Smooth muscle cell (in vitro differentiated cells): Measurements from ENCODE around the gene ARPP21. TPM values are rescaled to one million over a fixed set of nuclear protein-coding genes. Genes with fewer than 3 reads are reported as not detected.

Source experiments
- DNase-seq: peaks from one replicate; lab custom pipeline; 2025; ENCODE audit not compliant: unreplicated experiment; lab: John Stamatoyannopoulos, UW
- H2AFZ ChIP-seq: fragments of 200-600 bp; sonication (generic); 2 replicates; pipeline ENCODE4 v1.6.0; 2016; ENCODE audit warnings: antibody characterized with exemption, low read depth, mild to moderate bottlenecking
- H3F3A ChIP-seq: fragments of 200-600 bp; sonication (generic); 2 replicates; pipeline ENCODE4 v1.6.0; 2017; ENCODE audit warnings: antibody characterized with exemption, low read depth
- H3K27ac ChIP-seq: fragments of 200-600 bp; sonication (generic); 2 replicates; pipeline ENCODE4 v1.5.1; 2016; ENCODE audit warnings: low read depth, mild to moderate bottlenecking
- H3K27me3 ChIP-seq: fragments of 200-600 bp; sonication (generic); 2 replicates; pipeline ENCODE4 v1.6.1; 2016; ENCODE audit warnings: low read depth, mild to moderate bottlenecking
- H3K36me3 ChIP-seq: fragments of 200-600 bp; sonication (generic); 2 replicates; pipeline ENCODE4 v1.5.1; 2016; ENCODE audit warnings: low read depth
- H3K4me1 ChIP-seq: fragments of 200-600 bp; sonication (generic); 2 replicates; pipeline ENCODE4 v1.5.1; 2016; ENCODE audit warnings: low read depth
- H3K4me2 ChIP-seq: fragments of 200-600 bp; sonication (generic); 2 replicates; pipeline ENCODE4 v1.6.0; 2016; ENCODE audit warnings: mild to moderate bottlenecking
- H3K4me3 ChIP-seq: fragments of 200-600 bp; sonication (generic); 2 replicates; pipeline ENCODE4 v1.5.1; 2016; ENCODE audit warnings: mild to moderate bottlenecking
- H3K79me2 ChIP-seq: fragments of 200-600 bp; sonication (generic); 2 replicates; pipeline ENCODE4 v1.6.0; 2016; ENCODE audit warnings: low read depth, mild to moderate bottlenecking
- H3K9ac ChIP-seq: fragments of 200-600 bp; sonication (generic); 2 replicates; pipeline ENCODE4 v1.6.0; 2016; ENCODE audit warnings: low read depth
- H3K9me3 ChIP-seq: fragments of 200-600 bp; sonication (generic); replicated peaks from 2 replicates; pipeline ENCODE4 v1.5.1; 2016; ENCODE audit warnings: low read depth
- H4K20me1 ChIP-seq: fragments of 200-600 bp; sonication (generic); 2 replicates; pipeline ENCODE4 v1.6.0; 2016; ENCODE audit warnings: low read depth
- WGBS: methylation state at CpG from one replicate; pipeline ENCODE4 v1.1.7; 2016; ENCODE audit warnings: low lambda C conversion rate; 5-methylcytosine and 5-hydroxymethylcytosine counted together
- polyA plus RNA-seq: library from polyadenylated mRNA; unstranded; fragments of >200 nt; fragmentation: Nextera tagmentation; extraction: Ambion mirVana; gene quantifications from 2 replicates; pipeline ENCODE4 v1.2.1, GENCODE V29; 2016
- total RNA-seq: library from RNA; depleted of rRNA; stranded (reverse); fragments of >200 nt; gene quantifications from 2 replicates; pipeline ENCODE4 v1.2.3, GENCODE V29; 2014
- TF ChIP-seq, protein P1 (sequence below): fragments of 200-600 bp; sonication (generic); IDR thresholded peaks from 2 replicates; pipeline ENCODE4 v1.5.1; 2017; ENCODE audit warnings: borderline replicate concordance, mild to moderate bottlenecking, antibody characterized with exemption; ENCODE audit not compliant: insufficient read depth, poor library complexity, severe bottlenecking

Gene ARPP21
- total and polyA plus RNA-seq, 2 experiments from 2014 or later: not detected

DNA sequence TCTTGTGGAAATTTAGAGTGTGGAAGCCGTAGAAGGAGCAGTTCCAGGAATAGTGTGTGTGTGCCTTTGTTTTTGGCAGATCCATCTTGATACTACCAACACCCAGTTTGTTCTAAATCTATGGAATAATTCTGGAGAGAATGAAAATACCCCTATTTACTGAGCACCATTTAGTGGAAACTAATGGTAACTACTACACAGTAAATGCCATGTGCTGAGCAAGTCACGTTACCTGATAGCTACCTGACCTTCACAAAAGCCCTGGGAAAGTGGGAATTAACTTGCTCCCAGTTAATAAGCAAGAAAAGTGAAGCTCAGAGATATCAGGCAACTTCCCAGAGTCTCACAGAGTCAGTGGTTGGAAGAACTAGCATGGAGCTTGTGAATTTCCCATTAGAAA, 137.7 kb downstream of the ARPP21 start:
- Histone ChIP-seq H3K79me2 (no peaks in the 10 kb centered on the region), H3K9me3 (no peaks in the 10 kb centered on the region), H3K9ac (no peak overlapping the region), H3K27ac (no peak overlapping the region), H3K4me3 (no peak overlapping the region), H3K4me1 (no peaks in the 10 kb centered on the region), H3K4me2 (no peak overlapping the region), H3K27me3 (peaks cover 7% of the 10 kb centered on the region), H2AFZ (no peak overlapping the region), H4K20me1 (no peaks in the 10 kb centered on the region), H3K36me3 (no peaks in the 10 kb centered on the region), H3F3A (no peaks in the 10 kb centered on the region)
- WGBS: 87% methylated on average over 2 of the region's 2 CpGs
- no peak for DNase-seq
- TF ChIP-seq, protein P1, sequence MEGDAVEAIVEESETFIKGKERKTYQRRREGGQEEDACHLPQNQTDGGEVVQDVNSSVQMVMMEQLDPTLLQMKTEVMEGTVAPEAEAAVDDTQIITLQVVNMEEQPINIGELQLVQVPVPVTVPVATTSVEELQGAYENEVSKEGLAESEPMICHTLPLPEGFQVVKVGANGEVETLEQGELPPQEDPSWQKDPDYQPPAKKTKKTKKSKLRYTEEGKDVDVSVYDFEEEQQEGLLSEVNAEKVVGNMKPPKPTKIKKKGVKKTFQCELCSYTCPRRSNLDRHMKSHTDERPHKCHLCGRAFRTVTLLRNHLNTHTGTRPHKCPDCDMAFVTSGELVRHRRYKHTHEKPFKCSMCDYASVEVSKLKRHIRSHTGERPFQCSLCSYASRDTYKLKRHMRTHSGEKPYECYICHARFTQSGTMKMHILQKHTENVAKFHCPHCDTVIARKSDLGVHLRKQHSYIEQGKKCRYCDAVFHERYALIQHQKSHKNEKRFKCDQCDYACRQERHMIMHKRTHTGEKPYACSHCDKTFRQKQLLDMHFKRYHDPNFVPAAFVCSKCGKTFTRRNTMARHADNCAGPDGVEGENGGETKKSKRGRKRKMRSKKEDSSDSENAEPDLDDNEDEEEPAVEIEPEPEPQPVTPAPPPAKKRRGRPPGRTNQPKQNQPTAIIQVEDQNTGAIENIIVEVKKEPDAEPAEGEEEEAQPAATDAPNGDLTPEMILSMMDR: no peak

DNA sequence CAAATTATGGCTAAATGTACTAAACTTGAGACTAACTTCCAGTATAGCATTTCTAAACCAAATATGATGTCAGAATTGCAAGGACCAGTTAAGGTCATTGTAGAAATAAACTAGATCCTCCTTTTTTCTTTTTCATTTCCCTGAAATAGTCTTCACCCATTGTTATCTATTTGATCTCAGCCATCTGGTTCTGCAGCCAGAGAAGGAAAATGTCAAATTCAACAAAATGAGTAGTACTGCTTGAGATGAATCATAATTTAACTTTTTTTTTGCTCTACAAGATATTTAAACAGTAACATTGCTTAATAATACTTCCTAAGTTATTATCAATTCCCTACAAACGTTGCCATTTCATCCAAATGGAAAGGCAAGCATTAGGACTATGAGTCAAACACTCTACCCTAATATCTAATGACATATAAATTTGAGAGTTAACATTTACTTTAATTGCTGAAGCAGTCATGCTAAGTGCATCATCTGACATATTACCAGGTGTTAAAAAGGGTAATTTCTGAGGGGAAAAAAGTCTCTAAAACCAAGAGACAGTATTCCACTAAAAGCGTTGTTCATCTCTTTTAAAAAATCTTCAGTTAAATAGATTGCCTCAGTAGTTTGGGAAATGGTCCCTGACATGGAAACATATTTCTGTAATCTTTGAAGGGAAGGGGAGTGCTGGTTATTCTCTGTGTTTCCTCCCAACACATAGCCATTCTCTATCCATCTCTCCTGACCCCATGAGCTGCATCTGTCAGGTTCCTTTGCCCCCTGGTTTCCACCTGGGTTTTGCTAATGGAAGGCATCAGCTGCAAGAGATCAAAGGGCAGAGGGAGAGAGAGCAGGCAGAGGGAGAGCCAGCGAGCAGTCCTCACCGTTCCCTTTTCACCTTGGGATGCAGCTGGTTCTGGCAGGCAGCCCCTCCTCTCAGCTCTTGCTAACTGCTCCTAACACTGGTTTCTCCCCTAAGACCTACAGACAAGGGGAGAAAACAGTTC, 138.5 kb downstream of the ARPP21 start:
- Histone ChIP-seq H3K36me3 (no peaks in the 10 kb centered on the region), H4K20me1 (no peaks in the 10 kb centered on the region), H3F3A (no peaks in the 10 kb centered on the region), H3K4me2 (no peak overlapping the region), H3K4me3 (no peak overlapping the region), H3K9me3 (no peaks in the 10 kb centered on the region), H3K79me2 (no peaks in the 10 kb centered on the region), H3K4me1 (no peaks in the 10 kb centered on the region), H3K27ac (no peak overlapping the region), H3K9ac (no peak overlapping the region), H3K27me3 (peaks cover 7% of the 10 kb centered on the region), H2AFZ (no peak overlapping the region)
- TF ChIP-seq, protein P1: no peak
- no peak for DNase-seq
- 57% methylated on average over 4 of the region's 4 CpGs for WGBS

DNA sequence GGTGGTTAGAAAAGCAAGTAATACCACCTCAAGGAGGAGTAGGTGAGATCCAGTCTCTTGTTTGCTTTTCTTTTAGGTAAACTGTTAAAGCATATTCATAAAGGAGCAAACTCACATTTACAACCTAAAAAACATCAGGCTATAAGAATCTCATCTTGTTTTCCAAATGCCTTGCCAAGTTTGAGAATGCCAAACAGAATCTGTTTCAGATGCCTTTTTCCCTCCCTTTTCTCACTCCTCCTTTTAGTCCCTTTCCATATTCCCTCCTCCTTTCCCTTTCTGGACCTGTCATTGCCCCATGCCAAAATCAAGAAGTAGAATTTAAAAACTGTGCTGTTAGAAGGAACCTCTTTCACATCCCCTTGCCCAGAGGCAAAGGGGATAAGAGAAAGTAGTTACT, 140.3 kb downstream of the ARPP21 start:
- H3K9ac ChIP-seq: no peak overlapping the region
- no peaks in the 10 kb centered on the region for H3K36me3 ChIP-seq
- H3K4me1 ChIP-seq: no peaks in the 10 kb centered on the region
- no peaks in the 10 kb centered on the region for H3F3A ChIP-seq
- H3K27ac ChIP-seq: no peak overlapping the region
- DNase-seq: no peak
- no peak overlapping the region for H3K4me2 ChIP-seq
- no peaks in the 10 kb centered on the region for H4K20me1 ChIP-seq
- TF ChIP-seq, protein P1: no peak
- H2AFZ ChIP-seq: no peak overlapping the region
- H3K79me2 ChIP-seq: no peaks in the 10 kb centered on the region
- H3K9me3 ChIP-seq: no peaks in the 10 kb centered on the region
- no peak overlapping the region for H3K4me3 ChIP-seq
- H3K27me3 ChIP-seq: peaks cover 7% of the 10 kb centered on the region
